A673 (cell line): Measurements from ENCODE around the gene TTC24. TPM values are rescaled to one million over a fixed set of nuclear protein-coding genes. Genes with fewer than 3 reads are reported as not detected.
A peak's percentile ranks its signal among the peaks of the same experiment; 100 is the strongest.

ENCODE experiments used
- BruUV-seq: library from RNA; stranded (reverse); fragments of 400-500 nt; replicated peaks from 2 replicates; lab custom pipeline; 2021; lab: Mats Ljungman, UMichigan
- CTCF ChIA-PET: fragments of 300-600 bp; sonication (Branson Sonifier 250); formaldehyde crosslinking; loops from one replicate; lab custom pipeline; 2022; ENCODE audit warnings: antibody characterized with exemption; lab: Charles Lee
- POLR2A ChIA-PET: fragments of 300-600 bp; sonication (Branson Sonifier 250); formaldehyde crosslinking; loops from one replicate; lab custom pipeline; 2022; ENCODE audit warnings: antibody characterized with exemption; ENCODE audit not compliant: low non-redundant PET; lab: Charles Lee
- DNase-seq: peaks from one replicate; pipeline ENCODE4 v3.0.0-alpha.2; 2015; ENCODE audit warnings: low spot score
- H3K27ac ChIP-seq: fragments of 200-600 bp; sonication (generic); 2 replicates; pipeline ENCODE4 v1.5.1; 2016; ENCODE audit warnings: mixed run types, low read depth, mild to moderate bottlenecking, mixed read lengths, antibody characterized with exemption, low read length; ENCODE audit not compliant: poor library complexity, severe bottlenecking
- H3K27me3 ChIP-seq: fragments of 200-600 bp; sonication (generic); replicated peaks from 2 replicates; pipeline ENCODE4 v1.6.1; 2017; ENCODE audit warnings: mixed run types, low read depth, mild to moderate bottlenecking, mixed read lengths, antibody characterized with exemption, low read length; ENCODE audit not compliant: insufficient read depth, poor library complexity
- H3K36me3 ChIP-seq: fragments of 200-600 bp; sonication (generic); 2 replicates; pipeline ENCODE4 v1.6.1; 2016; ENCODE audit warnings: mixed run types, mild to moderate bottlenecking, mixed read lengths, antibody characterized with exemption, low read length; ENCODE audit not compliant: insufficient read depth, poor library complexity, severe bottlenecking
- H3K4me1 ChIP-seq: fragments of 200-600 bp; sonication (generic); 2 replicates; pipeline ENCODE4 v1.6.1; 2017; ENCODE audit warnings: mixed run types, mild to moderate bottlenecking, mixed read lengths, antibody characterized with exemption, low read length; ENCODE audit not compliant: insufficient read depth, poor library complexity, severe bottlenecking
- H3K4me3 ChIP-seq: fragments of 200-600 bp; sonication (generic); 2 replicates; pipeline ENCODE4 v1.5.1; 2016; ENCODE audit warnings: low read depth, mixed run types, mild to moderate bottlenecking, mixed read lengths, low read length; ENCODE audit not compliant: poor library complexity, severe bottlenecking
- H3K9me3 ChIP-seq: fragments of 200-600 bp; sonication (generic); 2 replicates; pipeline ENCODE4 v1.6.1; 2016; ENCODE audit warnings: mixed run types, low read depth, mild to moderate bottlenecking, mixed read lengths, antibody characterized with exemption, low read length; ENCODE audit not compliant: poor library complexity, severe bottlenecking
- CTCF ChIP-seq: fragments of 300-800, 200-600 bp; sonication (generic); conservative IDR thresholded peaks from 2 replicates; pipeline ENCODE4 v1.5.1; 2017; ENCODE audit warnings: low read depth, mild to moderate bottlenecking, antibody characterized with exemption, low read length, moderate library complexity, mixed read lengths
- EZH2 ChIP-seq: fragments of 200-600 bp; sonication (generic); IDR thresholded peaks from 2 replicates; pipeline ENCODE4 v1.6.1; 2017; ENCODE audit warnings: borderline replicate concordance, low read depth, mild to moderate bottlenecking, mixed read lengths, antibody characterized with exemption, low read length; ENCODE audit not compliant: poor library complexity, severe bottlenecking
- intact Hi-C: fragments of 100-400 bp; cut with micrococcal nuclease; formaldehyde crosslinking; loops from one replicate; pipeline ENCODE4 v1.10.0; 2022; ENCODE audit not compliant: unreplicated experiment
- total RNA-seq: library from RNA; stranded (reverse); gene quantifications from 2 replicates; pipeline ENCODE4 v1.2.3, GENCODE V29; 2021

TTC24 gene
- total RNA-seq, 1 experiment from 2014 or later, result not detected

DNA sequence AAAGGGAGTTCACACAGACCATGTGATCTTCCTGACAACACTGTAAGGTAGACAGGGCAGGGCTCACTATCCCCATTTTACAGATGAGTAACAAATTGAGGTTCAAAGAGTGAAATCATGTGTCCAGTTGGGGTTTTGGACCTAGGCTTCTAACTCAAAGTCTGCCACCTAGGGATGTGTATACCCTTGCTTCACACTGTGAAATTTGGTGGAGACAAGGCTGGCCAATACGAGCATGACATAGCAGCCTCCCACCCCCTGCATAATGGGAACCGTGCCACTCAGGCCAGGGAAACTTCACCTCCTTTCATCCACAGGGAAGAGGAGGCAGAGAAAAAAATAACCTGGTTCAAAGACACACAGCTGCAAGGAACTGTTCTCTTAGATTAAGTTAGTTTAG lies 14.0 kb upstream of the TTC24 start:
- no peaks in the 10 kb centered on the region for H3K9me3 ChIP-seq
- intact Hi-C loops, result no loop called here
- DNase-seq, result no peak
- H3K4me1 ChIP-seq, result no peaks in the 10 kb centered on the region
- H3K27me3 ChIP-seq, result no peaks in the 10 kb centered on the region
- ChIA-PET POLR2A (no interaction called here), CTCF (no interaction called here)
- BruUV-seq, result no TSS peak
- no peak overlapping the region for H3K27ac ChIP-seq
- H3K36me3 ChIP-seq, result peaks cover 39% of the 10 kb centered on the region
- H3K4me3 ChIP-seq, result no peak overlapping the region
- TF ChIP-seq CTCF (no peak), EZH2 (no peak)

GRCh38 chr1:156566436-156566835 lies 13.1 kb upstream of the TTC24 start:
- peaks cover 39% of the 10 kb centered on the region for H3K36me3 ChIP-seq
- DNase-seq, result no peak
- H3K9me3 ChIP-seq, result no peaks in the 10 kb centered on the region
- ChIA-PET CTCF (no interaction called here), POLR2A (no interaction called here)
- intact Hi-C loops, result no loop called here
- TF ChIP-seq CTCF, result no peak
- no peak for TF ChIP-seq EZH2
- BruUV-seq, result no TSS peak
- H3K4me1 ChIP-seq, result no peaks in the 10 kb centered on the region
- H3K4me3 ChIP-seq, result no peak overlapping the region
- no peak overlapping the region for H3K27ac ChIP-seq
- no peaks in the 10 kb centered on the region for H3K27me3 ChIP-seq

- Histone ChIP-seq H3K27me3 (no peaks in the 10 kb centered on the region), H3K4me1 (no peaks in the 10 kb centered on the region), H3K36me3 (peaks cover 13% of the 10 kb centered on the region), H3K4me3 (peak overlapping the region; percentile 80), H3K9me3 (no peaks in the 10 kb centered on the region), H3K27ac (peak overlapping the region; percentile 34)
- ChIA-PET POLR2A (interaction anchor here (0.6 to 0.7 kb wide), 2 partner anchors 71 to 157 kb away, joined by 3 to 4 read pairs; partner anchors contain the start of genes ISG20L2 and MEF2D), CTCF (no interaction called here)
- no peak for TF ChIP-seq EZH2
- no peak for TF ChIP-seq CTCF
- peak; percentile 53 for DNase-seq
- BruUV-seq, result no TSS peak
- intact Hi-C loops, result loop anchor here (5.0 kb wide), 1 partner anchor 89 kb away; no protein-coding TSS in a partner anchor
These were observed 8.2 kb upstream of the TTC24 start for GRCh38 chr1:156571261-156571852.
